GM12891 (cell line): ENCODE measurements around the gene ZNF468.

Experiments
- POLR2A ChIP-seq: IDR thresholded peaks from 2 replicates; pipeline ENCODE4 v1.6.1; 2011; ENCODE audit warnings: low read depth, low read length, control low read depth
- POLR2AphosphoS5 ChIP-seq: IDR thresholded peaks from 2 replicates; pipeline ENCODE4 v1.6.1; 2011; ENCODE audit warnings: low read depth, low read length, control low read depth
- POU2F2 ChIP-seq: IDR thresholded peaks from 2 replicates; pipeline ENCODE4 v1.6.1; 2011; ENCODE audit warnings: low read depth, mild to moderate bottlenecking, control low read depth, low read length, moderate library complexity
- SPI1 ChIP-seq: IDR thresholded peaks from 2 replicates; pipeline ENCODE4 v1.6.1; 2011; ENCODE audit warnings: low read depth, low read length, control low read depth
- TAF1 ChIP-seq: IDR thresholded peaks from 2 replicates; pipeline ENCODE4 v1.6.1; 2011; ENCODE audit warnings: low read depth, low read length, control low read depth

GRCh38 chr19:52789440-52789839 lies 68.0 kb downstream of the ZNF468 start:
- TF ChIP-seq POLR2A (no peak), TAF1 (no peak), POLR2AphosphoS5 (no peak), POU2F2 (no peak), SPI1 (no peak)
